WTC11 (cell line): ENCODE measurements around the gene STARD7.
"Not testable (repeated sequence)": the region's sequence is repeated elsewhere in the genome, so short reads cannot be mapped to it uniquely, and the experiment has no call there.

ENCODE experiments used
- ATF2 ChIP-seq: sonication (generic); formaldehyde crosslinking; IDR thresholded peaks from 2 replicates; pipeline ENCODE4 v1.8.1; 2022; ENCODE audit warnings: low read depth, missing genetic modification reagents, borderline replicate concordance
- ATF3 ChIP-seq: sonication (generic); formaldehyde crosslinking; conservative IDR thresholded peaks from 2 replicates; pipeline ENCODE4 v1.8.1; 2022; ENCODE audit warnings: mild to moderate bottlenecking, missing genetic modification reagents
- ATF6 ChIP-seq: sonication (generic); formaldehyde crosslinking; IDR thresholded peaks from 2 replicates; pipeline ENCODE4 v1.8.1; 2023; ENCODE audit warnings: mild to moderate bottlenecking, missing genetic modification reagents
- CBFB ChIP-seq: sonication (generic); formaldehyde crosslinking; IDR thresholded peaks from 2 replicates; pipeline ENCODE4 v1.8.1; 2022; ENCODE audit warnings: mild to moderate bottlenecking, low read depth, missing genetic modification reagents
- CREM ChIP-seq: sonication (generic); formaldehyde crosslinking; IDR thresholded peaks from 2 replicates; pipeline ENCODE4 v1.8.1; 2022; ENCODE audit warnings: mild to moderate bottlenecking, missing genetic modification reagents, moderate library complexity
- CTCF ChIP-seq: fragments of 200-600 bp; IDR thresholded peaks from 2 replicates; pipeline ENCODE4 v1.8.0; 2022; ENCODE audit warnings: antibody characterized with exemption
- ESRRA ChIP-seq: sonication (generic); formaldehyde crosslinking; IDR thresholded peaks from 2 replicates; pipeline ENCODE4 v1.8.1; 2022; ENCODE audit warnings: mild to moderate bottlenecking, missing genetic modification reagents, borderline replicate concordance
- JUN ChIP-seq: sonication (generic); formaldehyde crosslinking; IDR thresholded peaks from 2 replicates; pipeline ENCODE4 v1.8.0; 2023; ENCODE audit warnings: mild to moderate bottlenecking, missing genetic modification reagents
- NFE2L1 ChIP-seq: sonication (generic); formaldehyde crosslinking; IDR thresholded peaks from 2 replicates; pipeline ENCODE4 v1.8.1; 2023; ENCODE audit warnings: missing genetic modification reagents
- SMAD3 ChIP-seq: sonication (generic); formaldehyde crosslinking; IDR thresholded peaks from 2 replicates; pipeline ENCODE4 v1.8.0; 2022; ENCODE audit warnings: missing genetic modification reagents, mild to moderate bottlenecking, borderline replicate concordance
- TEAD4 ChIP-seq: sonication (generic); formaldehyde crosslinking; IDR thresholded peaks from 2 replicates; pipeline ENCODE4 v1.8.0; 2022; ENCODE audit warnings: mild to moderate bottlenecking, missing genetic modification reagents
- ZBTB21 ChIP-seq: sonication (generic); formaldehyde crosslinking; IDR thresholded peaks from 2 replicates; pipeline ENCODE4 v1.8.1; 2023; ENCODE audit warnings: mild to moderate bottlenecking, missing genetic modification reagents, borderline replicate concordance
- ZNF512 ChIP-seq: sonication (generic); formaldehyde crosslinking; IDR thresholded peaks from 2 replicates; pipeline ENCODE4 v1.8.1; 2022; ENCODE audit warnings: missing genetic modification reagents, borderline replicate concordance

GRCh38 chr2:96219959-96220358, 11.3 kb upstream of the STARD7 start:
- TF ChIP-seq ATF2 (CRISPR knock-in tag); CTCF; ZNF512; ATF3 (CRISPR knock-in tag); CREM (CRISPR knock-in tag); ZBTB21; SMAD3 (CRISPR knock-in tag); JUN (CRISPR knock-in tag); CBFB (CRISPR knock-in tag); ESRRA (CRISPR knock-in tag); ATF6; TEAD4 (CRISPR knock-in tag); NFE2L1 (CRISPR knock-in tag): not testable (repeated sequence)
